Measurements from ENCODE around the gene PKDREJ. TPM values are rescaled to one million over a fixed set of nuclear protein-coding genes. Genes with fewer than 3 reads are reported as not detected.

The PKDREJ gene
- total RNA-seq, 1 experiment from 2014 or later: not detected

- TF ChIP-seq ZBTB33 (IDR thresholded peaks at IDR 0.05; ENCODE audit: extremely low read depth, insufficient replicate concordance, low read length) (no peak), REST (IDR thresholded peaks at IDR 0.05; ENCODE audit: low read depth) (no peak), EZH2 (IDR thresholded peaks at IDR 0.05) (no peak), YY1 (IDR thresholded peaks at IDR 0.05; ENCODE audit: extremely low read depth, insufficient replicate concordance, low read depth, low read length) (no peak)
Observed at GRCh38 chr22:46219636-46220035, 43.5 kb downstream of the PKDREJ start (continued).

- CTCF ChIA-PET: no interaction called here
Observed at GRCh38 chr22:46214616-46215015, 48.5 kb downstream of the PKDREJ start.

More at GRCh38 chr22:46214616-46215015, 48.5 kb downstream of the PKDREJ start:
- Histone ChIP-seq H3K27me3 (ENCODE audit: insufficient read depth, low read length) (no peaks in the 10 kb centered on the region), H3K4me1 (ENCODE audit: control insufficient read depth in 1 of 2, insufficient read depth in 2 of 2, low read length in 2 of 2) (no peaks in the 10 kb centered on the region), H3K9me3 (ENCODE audit: control insufficient read depth in 1 of 2, insufficient read depth in 1 of 2, low read depth in 1 of 2, low read length in 2 of 2) (no peaks in the 10 kb centered on the region; a peak in 2 of 4 replicates), H3K36me3 (ENCODE audit: control insufficient read depth in 1 of 2, insufficient read depth in 2 of 2, low read length in 2 of 2) (peaks cover 0 to 2% of the 10 kb centered on the region in 2 experiments; a peak in 2 of 4 replicates), H3K4me2 (ENCODE audit: low read length) (no peak overlapping the region), H4K20me1 (ENCODE audit: insufficient read depth) (no peaks in the 10 kb centered on the region), H3K9me2 (ENCODE audit: insufficient read depth) (no peaks in the 10 kb centered on the region), H3K4me3 (replicated peaks in 1 of 2; ENCODE audit: low read depth in 1 of 2, low read length in 2 of 2) (no peak overlapping the region), H3K9ac (ENCODE audit: low read length) (no peak overlapping the region), H3K27ac (ENCODE audit: low read depth, low read length) (no peak overlapping the region), H2AFZ (ENCODE audit: low read depth, low read length, poor library complexity, severe bottlenecking) (no peak overlapping the region), H3K79me2 (ENCODE audit: insufficient read depth, low read length) (no peaks in the 10 kb centered on the region)
- POLR2A ChIA-PET: no interaction called here
- ATAC-seq: no peak
- DNase-seq (ENCODE audit: low read depth, low spot score): no peak
- intact Hi-C loops (cut with micrococcal nuclease): no loop called here
- TF ChIP-seq RAD21 (IDR thresholded peaks at IDR 0.05; ENCODE audit: low read depth): no peak
- TF ChIP-seq POLR2A (IDR thresholded peaks at IDR 0.05; ENCODE audit: borderline replicate concordance, extremely low read depth, insufficient read depth, insufficient read length): no peak
- no peak for TF ChIP-seq CBX3 (IDR thresholded peaks at IDR 0.05; ENCODE audit: low read depth)
- TF ChIP-seq ZBTB33 (IDR thresholded peaks at IDR 0.05; ENCODE audit: extremely low read depth, insufficient replicate concordance, low read length): no peak
- TF ChIP-seq JUND (IDR thresholded peaks at IDR 0.05): no peak
- TF ChIP-seq SRF (IDR thresholded peaks at IDR 0.05; ENCODE audit: low read depth): no peak
- no peak for TF ChIP-seq EGR1 (IDR thresholded peaks at IDR 0.05; ENCODE audit: low read depth)
- TF ChIP-seq YY1 (IDR thresholded peaks at IDR 0.05; ENCODE audit: extremely low read depth, insufficient replicate concordance, low read depth, low read length): no peak
- RAD21 ChIA-PET (ENCODE audit: low non-redundant PET in 1 of 2, low total read pairs in 2 of 2, uncharacterized antibody in 2 of 2, unreplicated experiment in 2 of 2): no interaction called here
- BruUV-seq (replicated peaks): no TSS peak
